Frontal cortex (tissue), 4 donors: ENCODE measurements around the gene TFPT. TPM values are rescaled to one million over a fixed set of nuclear protein-coding genes. Genes with fewer than 3 reads are reported as not detected.

Experiments used
- DNase-seq, 2 donors: peaks; one replicate each; pipeline ENCODE4 v3.0.0; 2012; ENCODE audit warnings: low spot score in 2 of 2
- FAIRE-seq: peaks from 2 replicates; lab custom pipeline; 2012; peaks lifted over from hg19 to GRCh38; lab: Jason Lieb, UNC
- total RNA-seq: library from RNA; depleted of rRNA; stranded (reverse); fragments of >200 nt; gene quantifications from one replicate; pipeline ENCODE4 v1.2.3, GENCODE V29; 2014
- donor health status: control.
- donor health status: control.
- donor health status: control.

TFPT gene
- total RNA-seq, 1 donor from 2014 or later = 6.5 TPM

DNA sequence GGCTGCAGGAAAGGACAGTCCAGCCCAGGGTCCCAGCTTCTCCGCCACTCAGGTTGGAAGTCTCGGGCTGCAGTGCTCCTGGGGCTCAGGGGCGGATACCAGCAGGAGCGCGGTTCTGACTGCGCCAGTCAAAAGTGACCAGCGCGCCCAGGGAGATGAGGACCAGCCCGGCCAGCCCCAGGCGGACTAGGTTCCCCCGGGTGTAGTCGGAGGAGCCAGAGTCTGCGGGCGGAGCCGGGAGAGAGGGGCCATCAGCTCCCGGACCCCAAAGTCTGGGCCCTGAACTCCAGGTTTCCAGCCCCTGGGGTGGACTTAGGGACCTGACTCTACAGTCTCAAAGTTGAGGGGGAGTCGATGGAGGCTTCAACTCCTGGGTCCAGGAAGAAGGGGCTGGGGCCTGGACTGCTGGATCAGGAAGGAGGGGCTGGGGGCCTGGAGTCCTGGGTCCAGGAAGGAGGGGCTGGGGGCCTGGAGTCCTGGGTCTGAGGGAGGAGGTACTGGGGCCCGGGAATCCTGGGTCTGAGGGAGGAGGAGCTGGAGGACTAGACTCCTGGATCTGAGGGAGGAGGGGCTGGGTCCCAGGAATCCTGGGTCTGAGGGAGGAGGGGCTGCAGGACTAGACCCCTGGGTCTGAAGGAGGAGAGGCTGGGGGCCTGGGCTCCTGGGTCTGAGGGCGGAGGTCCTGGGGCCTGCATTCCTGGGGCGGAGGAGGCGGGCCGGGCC lies 20.2 kb downstream of the TFPT start:
- FAIRE-seq (no peak), DNase-seq (no peak)

DNA sequence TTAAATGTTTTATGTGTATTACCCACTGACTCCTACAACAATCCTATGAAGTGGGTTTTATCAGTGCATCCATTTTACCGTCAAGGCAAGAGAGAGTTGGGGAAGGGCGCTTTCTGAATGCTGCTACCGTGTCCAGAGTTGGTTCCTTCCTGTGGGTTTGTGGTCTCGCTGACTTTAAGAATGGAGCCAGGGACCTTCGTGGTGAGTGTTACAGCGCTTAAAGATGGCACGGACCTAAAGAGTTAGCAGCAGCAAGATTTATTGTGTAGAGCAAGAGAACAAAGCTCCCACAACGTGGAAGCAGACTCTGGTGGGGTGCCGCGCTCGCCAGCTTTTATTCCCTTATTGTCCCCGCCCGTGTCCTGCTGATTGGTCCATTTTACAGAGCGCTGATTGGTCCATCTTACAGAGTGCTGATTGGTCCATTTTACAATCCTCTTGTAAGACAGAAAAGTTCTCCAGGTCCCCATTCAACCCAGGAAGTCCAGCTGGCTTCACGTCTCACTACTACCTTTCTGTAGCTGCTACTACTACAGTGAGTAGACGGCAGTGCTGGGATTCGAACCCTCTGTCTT lies 20.9 kb downstream of the TFPT start:
- DNase-seq = no peak
- no peak for FAIRE-seq

DNA sequence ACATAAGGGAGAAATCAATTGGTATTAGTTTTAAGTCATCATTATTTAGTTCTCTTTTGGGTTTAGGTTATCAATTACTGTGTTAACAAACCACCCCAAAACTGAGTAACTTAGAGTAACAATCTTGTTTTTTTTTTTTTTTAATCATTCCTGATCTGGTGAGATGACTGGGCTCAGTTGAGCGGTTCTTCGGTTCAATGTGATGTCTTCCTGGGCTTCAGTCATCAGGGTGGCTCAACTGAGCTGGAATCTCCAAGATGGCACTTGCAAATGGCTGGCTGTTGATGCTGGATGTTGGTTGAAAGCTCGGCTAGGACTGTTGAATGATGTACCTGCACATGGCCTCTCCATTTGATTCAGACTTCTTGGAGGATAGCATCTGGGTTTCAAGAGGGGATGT lies 31.0 kb downstream of the TFPT start:
- DNase-seq (no peak), FAIRE-seq (no peak)

DNA sequence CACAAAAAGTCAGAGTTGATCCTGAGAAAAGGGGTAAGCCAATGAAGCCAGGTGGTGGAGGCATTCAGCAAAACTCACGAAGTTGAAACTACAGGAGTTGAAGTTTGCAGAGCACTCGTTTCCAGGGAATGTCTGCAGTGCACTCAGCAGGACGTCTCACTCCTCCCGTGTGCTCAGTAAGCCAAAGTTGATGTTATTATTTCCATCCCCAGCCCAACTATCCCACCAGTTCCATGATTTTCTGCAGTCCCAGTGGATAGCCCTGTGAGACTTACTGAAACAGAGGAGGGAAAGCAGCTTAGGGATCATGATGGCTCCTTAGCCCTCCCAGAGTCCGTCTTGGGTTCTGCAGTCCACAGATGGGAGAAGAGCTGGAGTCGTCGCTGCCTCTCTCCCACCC lies 34.4 kb downstream of the TFPT start, which contains the start of gene TARM1:
Gene TARM1, minus strand, starts transcription at position 334 of the 400 bp plus-strand sequence. Its CDS starts 25 bp downstream, at position 309.
- FAIRE-seq (no peak), DNase-seq (no peak)

DNA sequence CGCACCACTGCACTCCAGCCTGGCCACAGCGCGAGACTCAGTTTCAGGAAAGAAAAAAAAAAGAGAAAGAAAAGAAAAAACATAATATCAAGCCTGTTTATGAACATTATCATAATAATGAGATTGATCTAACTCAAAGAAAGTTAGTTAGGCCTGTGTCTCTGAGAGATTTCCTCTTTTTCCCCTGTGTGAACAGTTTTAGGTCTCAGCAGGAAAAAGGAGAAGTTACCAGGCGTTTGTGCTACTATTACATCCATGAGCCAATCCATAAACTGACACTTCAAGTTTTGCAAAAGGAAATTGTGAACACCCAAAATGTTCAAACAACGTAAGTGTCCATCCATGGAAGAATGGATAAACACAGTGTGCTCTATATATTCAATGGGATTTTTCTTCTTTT lies 38.1 kb downstream of the TFPT start:
- DNase-seq = no peak
- no peak for FAIRE-seq

DNA sequence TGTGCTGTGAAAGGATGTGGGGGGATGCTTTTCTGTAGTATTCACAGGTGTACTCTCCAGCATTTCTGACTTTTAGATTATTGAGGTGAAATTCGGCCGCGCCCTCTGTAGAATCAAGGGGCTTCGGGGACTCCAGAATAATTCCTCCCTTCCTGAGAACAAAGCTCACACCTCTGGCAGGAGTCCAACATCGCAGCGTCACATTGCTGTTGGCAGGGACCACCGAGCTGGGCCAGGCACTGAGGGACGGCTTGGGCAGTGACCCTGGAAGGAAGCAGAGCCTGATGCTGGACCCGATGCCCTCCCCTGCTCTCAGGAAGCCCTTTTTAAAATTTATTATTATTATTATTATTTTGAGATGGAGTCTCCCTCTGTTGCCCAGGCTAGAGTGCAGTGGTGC lies 40.6 kb downstream of the TFPT start:
- FAIRE-seq = no peak
- no peak for DNase-seq

DNA sequence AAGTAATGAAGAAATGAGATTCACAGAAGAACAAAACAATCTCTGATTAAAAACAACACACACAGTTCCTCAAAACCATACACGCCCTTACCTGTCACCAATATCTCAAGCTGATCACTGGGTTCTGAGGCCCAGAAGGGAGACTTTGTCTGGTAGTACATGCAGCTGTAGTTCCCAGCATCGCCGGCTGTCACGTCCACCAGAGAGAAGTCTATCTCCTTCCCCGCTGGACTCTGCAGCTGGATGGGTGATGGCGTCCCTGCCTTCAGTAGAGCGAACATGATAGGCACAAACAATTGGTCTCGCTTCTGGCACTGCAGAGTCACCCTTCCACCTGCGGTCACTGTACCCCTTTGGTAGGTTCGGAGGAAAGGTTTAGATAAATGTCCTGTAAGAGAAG lies 41.6 kb downstream of the TFPT start:
- no peak for DNase-seq
- no peak for FAIRE-seq

DNA sequence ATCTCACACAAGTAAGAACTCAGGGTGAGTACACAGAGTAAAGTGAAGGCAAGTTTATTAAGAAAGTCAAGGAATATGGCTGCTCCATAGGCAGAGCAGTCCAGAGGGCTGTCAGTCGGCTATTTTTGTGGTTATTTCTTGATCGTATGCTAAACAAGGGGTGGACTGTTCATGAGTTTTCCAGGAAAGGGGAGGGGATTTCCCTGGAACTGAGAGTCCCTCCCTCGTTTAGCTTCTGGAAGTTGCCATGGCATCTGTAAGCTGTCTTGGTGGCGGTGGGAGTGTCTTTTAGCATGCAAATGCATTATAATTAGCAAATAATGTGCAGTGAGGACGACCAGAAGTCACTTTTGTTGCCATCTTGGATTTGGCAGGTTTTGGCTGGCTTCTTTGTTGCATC lies 46.0 kb downstream of the TFPT start:
- no peak for FAIRE-seq

DNA sequence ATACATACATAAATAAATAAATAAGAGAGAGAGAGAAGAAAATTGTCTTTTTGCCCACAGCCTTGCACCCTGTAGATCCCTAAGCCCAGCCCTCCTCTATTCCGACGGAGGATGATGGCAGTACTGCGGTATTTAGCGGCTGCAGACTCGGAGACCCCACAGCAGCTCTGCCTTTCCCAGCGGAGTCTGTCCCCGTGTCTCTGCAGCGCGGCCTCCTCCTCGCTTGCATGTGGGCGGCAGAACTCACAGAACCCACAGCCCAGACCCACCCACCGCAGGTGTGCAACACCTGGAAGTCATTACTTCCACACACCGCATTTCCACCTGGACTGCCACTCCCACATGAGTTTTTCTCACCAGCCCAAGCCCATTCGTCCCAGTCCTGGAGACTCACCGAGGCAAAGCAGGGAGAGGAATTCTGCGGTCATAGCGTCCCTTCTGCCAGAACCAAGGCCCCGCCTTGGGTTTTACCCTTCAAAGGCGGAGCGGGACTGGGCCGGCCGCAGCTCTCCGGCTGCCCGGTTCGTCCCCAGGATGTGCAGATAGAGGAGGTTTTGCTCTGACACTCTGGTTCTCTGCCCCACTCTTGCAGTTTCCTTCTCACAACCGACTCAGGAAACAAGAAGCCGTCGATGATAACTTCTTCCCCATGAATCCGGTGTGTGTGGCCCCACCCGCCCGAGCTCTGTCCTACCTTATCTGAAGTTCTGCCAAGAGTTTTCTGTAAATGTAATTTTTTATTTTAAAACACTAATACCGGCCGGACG lies 51.9 kb downstream of the TFPT start, which contains the start of gene VSTM1:
Gene VSTM1, minus strand, starts transcription at position 548 of the 767 bp plus-strand sequence. Its CDS starts 120 bp downstream, at position 428.
- FAIRE-seq (no peak), DNase-seq (no peak)

More for the DNA sequence above, 46.0 kb downstream of the TFPT start:
- DNase-seq = no peak

DNA sequence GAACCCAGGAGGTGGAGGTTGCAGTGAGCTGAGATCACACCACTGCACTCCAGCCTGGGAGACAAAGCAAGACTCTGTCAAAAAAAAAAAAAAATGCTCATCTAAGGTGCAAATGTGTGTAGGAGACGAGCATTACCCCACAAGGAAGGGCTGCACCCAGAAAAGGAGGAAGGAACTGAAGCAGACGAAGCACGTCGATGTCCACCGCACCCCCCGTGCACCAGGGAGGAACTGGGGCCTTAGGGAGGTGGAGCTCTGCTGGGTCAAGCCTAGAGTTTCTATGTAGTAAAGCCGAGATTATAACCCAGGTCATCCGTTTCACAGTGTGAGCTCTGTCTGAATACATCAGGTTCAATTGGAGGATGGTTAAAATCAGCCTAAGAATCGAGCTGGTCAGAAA lies 52.8 kb downstream of the TFPT start:
- FAIRE-seq = no peak
- no peak for DNase-seq

Other genes with a start within 250 kb of the TFPT start
- 2.4 TPM for gene MYADM, start 247.8 kb downstream of the TFPT start, total RNA-seq
- 1.2 TPM for gene PRKCG, start 233.5 kb downstream of the TFPT start, total RNA-seq
- 4.9 TPM for gene CACNG7, start 206.4 kb downstream of the TFPT start, total RNA-seq
- 4.1 TPM for gene CACNG8, start 152.7 kb downstream of the TFPT start, total RNA-seq
- under 0.01 TPM for gene CACNG6, start 124.0 kb downstream of the TFPT start, total RNA-seq
- not detected for gene VSTM1, start 51.8 kb downstream of the TFPT start, total RNA-seq
- not detected for gene TARM1, start 34.3 kb downstream of the TFPT start, total RNA-seq
- gene OSCAR, start 14.9 kb downstream of the TFPT start, total RNA-seq = not detected
- 9.4 TPM for gene NDUFA3, start 12.8 kb downstream of the TFPT start, total RNA-seq
- gene PRPF31, start 97 bp upstream of the TFPT start, total RNA-seq = 25.3 TPM
- 3.7 TPM for gene CNOT3, start 22.1 kb upstream of the TFPT start, total RNA-seq
- gene LENG1, start 44.1 kb upstream of the TFPT start, total RNA-seq = 7.3 TPM
- gene TMC4, start 57.5 kb upstream of the TFPT start, total RNA-seq = not detected
- gene MBOAT7, start 73.9 kb upstream of the TFPT start, total RNA-seq = 18.3 TPM
- gene TSEN34, start 75.7 kb upstream of the TFPT start, total RNA-seq = 33.4 TPM
- gene RPS9, start 85.2 kb upstream of the TFPT start, total RNA-seq = 2,066 TPM
- not detected for gene LILRB3, start 107.3 kb upstream of the TFPT start, total RNA-seq
- gene LILRA6, start 127.1 kb upstream of the TFPT start, total RNA-seq = under 0.01 TPM
- under 0.01 TPM for gene LILRB5, start 141.6 kb upstream of the TFPT start, total RNA-seq
- gene LILRB2, start 165.5 kb upstream of the TFPT start, total RNA-seq = not detected
- 0.82 TPM for gene LILRA5, start 197.5 kb upstream of the TFPT start, total RNA-seq
- under 0.01 TPM for gene LILRA4, start 223.5 kb upstream of the TFPT start, total RNA-seq
- 1.6 TPM for gene LAIR1, start 249.3 kb upstream of the TFPT start, total RNA-seq